Liver (tissue), 3 donors: Measurements from ENCODE around the gene C10orf105.

Source experiments
- CTCF ChIP-seq: fragments of 150-350 bp; IDR thresholded peaks from 2 replicates; pipeline ENCODE4 v1.5.1; 2017; ENCODE audit warnings: improper control_type of control experiment, low read depth, low read length; ENCODE audit not compliant: missing input control
- GABPA ChIP-seq, 2 donors: IDR thresholded peaks in 1 of 2; conservative IDR thresholded peaks in 1 of 2; 2 replicates each; pipeline ENCODE4 v1.6.1; 2016; ENCODE audit warnings: antibody characterized with exemption in 2 of 2, mild to moderate bottlenecking in 1 of 2, moderate library complexity in 1 of 2
- HNF4A ChIP-seq, 2 donors: conservative IDR thresholded peaks; 2 replicates each; pipeline ENCODE4 v1.6.1; 2016; ENCODE audit warnings: antibody characterized with exemption in 2 of 2, mild to moderate bottlenecking in 2 of 2
- JUND ChIP-seq, 2 donors: IDR thresholded peaks; 2 replicates each; pipeline ENCODE4 v1.6.1; 2016; ENCODE audit warnings: antibody characterized with exemption in 2 of 2
- MAX ChIP-seq: IDR thresholded peaks from 2 replicates; pipeline ENCODE4 v1.6.1; 2016; ENCODE audit warnings: antibody characterized with exemption
- REST ChIP-seq: IDR thresholded peaks from 2 replicates; pipeline ENCODE4 v1.6.1; 2016; ENCODE audit warnings: antibody characterized with exemption, mild to moderate bottlenecking
- SP1 ChIP-seq: IDR thresholded peaks from 2 replicates; pipeline ENCODE4 v1.6.1; 2018; ENCODE audit warnings: antibody characterized with exemption, mild to moderate bottlenecking
- ZBTB33 ChIP-seq: IDR thresholded peaks from 2 replicates; pipeline ENCODE4 v1.6.1; 2016; ENCODE audit warnings: antibody characterized with exemption
- donor health status: healthy.
- donor health status: healthy.

- no peak for TF ChIP-seq GABPA (IDR thresholded peaks at IDR 0.05 in 1 of 2, conservative IDR thresholded peaks at IDR 0.05 in 1 of 2)
- no peak for TF ChIP-seq CTCF
- TF ChIP-seq REST, result no peak
- no peak for TF ChIP-seq HNF4A (conservative IDR thresholded peaks at IDR 0.05)
- TF ChIP-seq SP1, result no peak
- TF ChIP-seq JUND (IDR thresholded peaks at IDR 0.05), result no peak
- no peak for TF ChIP-seq MAX
- no peak for TF ChIP-seq ZBTB33
Observed at GRCh38 chr10:71745664-71746250, 26.2 kb upstream of the C10orf105 start.
